ENCODE data around the gene KRT7. TPM values are rescaled to one million over a fixed set of nuclear protein-coding genes. Genes with fewer than 3 reads are reported as not detected.

Gene KRT7
- total RNA-seq, 3 donors from 2014 or later = 1.0 to 6.4 (median 1.7) TPM

DNA sequence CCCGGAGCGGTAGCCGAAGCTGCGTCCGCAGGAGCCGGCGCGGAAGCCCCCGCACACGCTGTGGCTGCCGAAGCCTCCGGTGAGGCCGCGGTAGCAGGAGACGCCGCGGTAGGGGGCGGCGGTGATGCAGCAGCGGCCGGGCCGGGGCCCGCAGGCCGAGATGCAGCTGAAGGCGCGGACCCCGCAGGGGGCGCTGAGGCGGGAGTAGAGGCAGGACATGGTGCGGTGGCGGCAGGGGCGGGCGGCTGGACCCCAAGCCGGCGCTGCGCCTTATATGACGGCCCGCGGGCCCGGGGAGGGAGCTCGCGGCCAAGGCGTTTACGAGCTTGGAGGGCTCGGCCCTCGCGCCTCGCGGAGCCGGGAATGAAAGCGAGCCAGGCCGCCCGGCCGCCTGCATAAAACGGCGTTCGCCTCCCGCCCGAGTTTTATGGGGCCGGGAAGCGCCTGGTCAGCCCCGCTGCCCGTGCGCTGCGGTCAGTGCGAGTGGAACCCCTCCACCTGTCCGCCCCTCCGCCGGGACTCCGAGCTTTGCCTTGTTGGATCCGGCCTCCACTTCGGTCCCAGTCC is 25.4 kb downstream of the KRT7 start:
- Histone ChIP-seq H3K4me1 (ENCODE audit: low read depth) (peaks cover 3% of the 10 kb centered on the region), H3K4me3 (no peak overlapping the region), H3K36me3 (ENCODE audit: low read depth) (no peaks in the 10 kb centered on the region), H3K9me3 (no peaks in the 10 kb centered on the region)
- peak; percentile 67 for ATAC-seq
- no peak for TF ChIP-seq CTCF (IDR thresholded peaks at IDR 0.05)
- DNase-seq = peak in 2 of 3 donors; percentile 29 to 51
- intact Hi-C loops (cut with DNase I, micrococcal nuclease) = no loop called here

DNA sequence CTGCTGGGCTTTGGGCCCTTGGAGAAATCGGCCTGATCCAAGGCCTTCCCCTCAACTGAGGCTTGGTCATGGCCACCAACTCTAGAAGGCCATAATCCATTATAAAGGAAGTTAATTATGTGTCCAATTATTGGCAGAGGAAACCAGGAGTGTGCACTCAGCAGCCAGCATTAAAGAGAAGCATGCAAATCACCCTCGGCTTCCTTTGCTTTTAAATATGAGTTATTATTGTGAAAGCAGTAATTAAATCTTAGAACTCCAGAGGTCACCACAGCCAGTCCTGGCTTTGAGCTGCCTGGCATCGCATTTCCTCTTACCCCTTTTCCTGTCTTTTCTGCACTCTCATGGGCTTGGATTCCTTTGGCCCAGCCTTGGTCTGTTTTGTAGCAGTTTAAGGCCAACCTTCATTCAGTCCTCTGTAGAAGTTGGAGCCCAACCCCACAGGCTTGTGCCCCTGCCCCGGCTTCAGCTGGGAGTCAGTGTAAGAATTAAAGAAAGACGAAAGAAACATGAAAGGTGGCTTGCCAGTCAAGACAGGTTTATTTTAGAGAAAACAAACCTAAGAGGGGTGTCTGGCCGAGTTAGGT is 26.7 kb downstream of the KRT7 start:
- no peak for TF ChIP-seq CTCF (IDR thresholded peaks at IDR 0.05)
- no peaks in the 10 kb centered on the region for H3K36me3 ChIP-seq (ENCODE audit: low read depth)
- H3K9me3 ChIP-seq = no peaks in the 10 kb centered on the region
- intact Hi-C loops (cut with DNase I, micrococcal nuclease) = no loop called here
- no peak for DNase-seq
- peaks cover 3% of the 10 kb centered on the region for H3K4me1 ChIP-seq (ENCODE audit: low read depth)
- H3K4me3 ChIP-seq = no peak overlapping the region
- no peak for ATAC-seq

DNA sequence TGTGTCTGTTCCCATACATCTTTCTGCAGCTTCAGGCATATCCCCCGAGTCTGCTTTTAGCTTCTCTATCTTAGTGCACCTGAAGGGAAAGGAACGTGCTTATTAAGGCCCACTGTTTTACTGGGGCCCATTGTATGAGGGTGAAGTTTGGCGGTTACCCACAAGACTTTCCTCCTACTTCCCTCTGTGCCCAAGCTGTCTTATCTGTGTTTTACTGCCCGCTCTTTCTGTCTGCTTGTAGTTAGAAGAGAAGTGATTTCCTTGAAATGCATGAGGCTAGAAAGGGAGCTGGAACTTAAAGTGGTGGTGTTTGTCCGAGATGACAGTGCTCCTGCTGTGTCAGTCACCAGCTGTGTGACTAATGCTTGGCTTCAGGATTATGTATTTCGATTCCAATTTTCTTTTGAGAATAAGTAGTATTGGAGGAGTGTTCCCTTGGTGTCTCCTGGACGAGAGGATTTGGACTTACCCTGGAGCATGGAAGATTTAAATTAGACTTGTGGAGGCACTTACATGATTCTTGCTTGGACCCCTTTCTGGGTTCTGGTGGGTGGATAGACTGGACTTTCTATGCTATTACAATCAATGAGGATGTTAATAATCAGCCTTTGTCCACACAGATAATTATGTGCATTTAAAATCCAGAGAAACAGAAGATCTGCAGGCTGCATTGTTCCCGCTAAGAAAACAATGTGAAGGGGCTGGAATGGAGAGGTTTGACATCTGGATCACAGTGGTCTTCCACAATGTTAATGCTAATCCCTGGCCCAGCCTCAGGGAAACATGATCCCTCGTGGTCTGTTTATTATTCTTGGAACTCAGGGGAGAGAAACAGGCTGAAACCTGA is 27.5 kb downstream of the KRT7 start:
- Histone ChIP-seq H3K9me3 (no peaks in the 10 kb centered on the region), H3K36me3 (ENCODE audit: low read depth) (no peaks in the 10 kb centered on the region), H3K4me3 (no peak overlapping the region), H3K4me1 (ENCODE audit: low read depth) (peaks cover 3% of the 10 kb centered on the region)
- no peak for ATAC-seq
- intact Hi-C loops (cut with DNase I, micrococcal nuclease) = no loop called here
- no peak for DNase-seq
- TF ChIP-seq CTCF (IDR thresholded peaks at IDR 0.05) = no peak

DNA sequence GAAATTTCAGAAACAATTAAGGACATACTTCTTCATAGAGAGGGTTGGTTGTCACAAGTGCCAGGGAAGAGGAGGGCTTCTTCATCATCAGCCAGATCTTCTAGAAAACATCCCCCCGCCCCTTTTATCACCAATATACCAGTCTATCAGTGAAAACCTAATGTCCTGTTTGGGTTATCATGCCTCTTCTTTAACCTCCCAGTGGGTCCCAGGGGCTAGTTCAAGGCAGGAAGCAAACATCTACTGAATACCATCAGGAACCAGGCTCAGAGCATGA is 28.1 kb downstream of the KRT7 start:
- Histone ChIP-seq H3K4me3 (no peak overlapping the region), H3K4me1 (ENCODE audit: low read depth) (peaks cover 3% of the 10 kb centered on the region), H3K9me3 (no peaks in the 10 kb centered on the region), H3K36me3 (ENCODE audit: low read depth) (no peaks in the 10 kb centered on the region)
- intact Hi-C loops (cut with DNase I, micrococcal nuclease) = no loop called here
- DNase-seq = no peak
- ATAC-seq = no peak
- no peak for TF ChIP-seq CTCF (IDR thresholded peaks at IDR 0.05)

GRCh38 chr12:52262286-52262685 is 29.2 kb downstream of the KRT7 start:
- H3K4me1 ChIP-seq (ENCODE audit: low read depth) = peaks cover 3% of the 10 kb centered on the region
- no peaks in the 10 kb centered on the region for H3K36me3 ChIP-seq (ENCODE audit: low read depth)
- TF ChIP-seq CTCF (IDR thresholded peaks at IDR 0.05) = no peak
- no peaks in the 10 kb centered on the region for H3K9me3 ChIP-seq
- H3K4me3 ChIP-seq = no peak overlapping the region
- intact Hi-C loops (cut with DNase I, micrococcal nuclease) = no loop called here
- DNase-seq = no peak
- no peak for ATAC-seq
